Measurements from ENCODE around the gene P4HA2.

- TF ChIP-seq POLR2A (IDR thresholded peaks at IDR 0.05) (no peak), CTCF (IDR thresholded peaks at IDR 0.05) (no peak)
Measured at GRCh38 chr5:132225165-132226032, 2.3 kb downstream of the P4HA2 start.
